ENCODE results near the gene MMP24.

The MMP24 gene

GRCh38 chr20:35281506-35282101 lies 55.1 kb downstream of the MMP24 start:
- no peak overlapping the region for H2AFZ ChIP-seq (ENCODE audit: low read length)
- no peak overlapping the region for H3K23ac ChIP-seq (ENCODE audit: low read depth, low read length, poor library complexity)
- no peak overlapping the region for H3K4ac ChIP-seq (ENCODE audit: low read length)
- no peak overlapping the region for H3K9ac ChIP-seq (ENCODE audit: low read depth, low read length, poor library complexity)
- no peak overlapping the region for H2BK15ac ChIP-seq (ENCODE audit: low read length)
- peaks cover 14 to 15% of the 10 kb centered on the region in 2 donors for H3K4me1 ChIP-seq (ENCODE audit: control insufficient read depth in 2 of 2, insufficient read depth in 1 of 2, low read depth in 1 of 2, low read length in 2 of 2)
- H2BK120ac ChIP-seq (ENCODE audit: low read depth, low read length) = no peak overlapping the region
- no peak overlapping the region for H2BK12ac ChIP-seq (ENCODE audit: low read length)
- H3K27ac ChIP-seq (replicated peaks; ENCODE audit: low read length) = no peak overlapping the region
- H2BK5ac ChIP-seq (ENCODE audit: low read length) = no peak overlapping the region
- no peaks in the 10 kb centered on the region for H3K9me3 ChIP-seq (replicated peaks in 1 of 2; ENCODE audit: control insufficient read depth in 2 of 2, insufficient read depth in 1 of 2, low read depth in 1 of 2, low read length in 2 of 2)
- no peak overlapping the region for H3K18ac ChIP-seq (ENCODE audit: low read length)
- no peak for DNase-seq (ENCODE audit: low spot score)
- H3K36me3 ChIP-seq (replicated peaks in 1 of 2; ENCODE audit: control insufficient read depth in 2 of 2, insufficient read depth in 2 of 2, low read length in 2 of 2) = peaks cover 26 to 55% of the 10 kb centered on the region in 2 donors
- no peak overlapping the region for H3K4me2 ChIP-seq (ENCODE audit: insufficient read depth, low read length, poor library complexity, severe bottlenecking)
- H3K79me1 ChIP-seq (ENCODE audit: low read depth, low read length) = peaks cover 3% of the 10 kb centered on the region
- H2AK5ac ChIP-seq (ENCODE audit: low read depth, low read length) = no peak overlapping the region
- no peak overlapping the region for H3K14ac ChIP-seq (ENCODE audit: low read length)
- H4K91ac ChIP-seq (ENCODE audit: low read depth, low read length, poor library complexity) = no peak overlapping the region
- WGBS, 2 donors (ENCODE audit: extremely low coverage in 2 of 2, insufficient read length in 2 of 2, insufficient replicate concordance in 1 of 2) = no CpG with 5 or more reads among the region's 10 CpGs
- no peaks in the 10 kb centered on the region for H3K27me3 ChIP-seq (ENCODE audit: control insufficient read depth in 3 of 3, insufficient read depth in 3 of 3, low read depth in 1 of 3, low read length in 3 of 3)
- H3K4me3 ChIP-seq (ENCODE audit: low read length in 2 of 2) = no peak overlapping the region
- H4K8ac ChIP-seq (ENCODE audit: low read depth, low read length) = no peak overlapping the region

GRCh38 chr20:35283441-35284266 lies 57.2 kb downstream of the MMP24 start:
- H3K14ac ChIP-seq (ENCODE audit: low read length) = peak overlapping the region; percentile 64
- no CpG with 5 or more reads among the region's 24 CpGs for WGBS, 2 donors (ENCODE audit: extremely low coverage in 2 of 2, insufficient read length in 2 of 2, insufficient replicate concordance in 1 of 2)

GRCh38 chr20:35284267-35284991 lies 57.9 kb downstream of the MMP24 start, which contains the start of gene EIF6:
EIF6 (minus strand) TSS chr20:35284772; CDS start chr20:35284487, 285 bp downstream.
- Histone ChIP-seq H3K14ac (ENCODE audit: low read length) (peak within 1 kb of the TSS; percentile 64), H2AK5ac (ENCODE audit: low read depth, low read length) (peak within 1 kb of the TSS; percentile 86), H3K9ac (ENCODE audit: low read depth, low read length, poor library complexity) (peak within 1 kb of the TSS; percentile 98), H3K27me3 (ENCODE audit: control insufficient read depth in 3 of 3, insufficient read depth in 3 of 3, low read depth in 1 of 3, low read length in 3 of 3) (no peaks in the 10 kb centered on the region), H2AFZ (ENCODE audit: low read length) (peak within 1 kb of the TSS; percentile 87), H4K91ac (ENCODE audit: low read depth, low read length, poor library complexity) (peak within 1 kb of the TSS; percentile 68), H3K79me1 (ENCODE audit: low read depth, low read length) (peaks cover 3% of the 10 kb centered on the region), H3K4me2 (ENCODE audit: insufficient read depth, low read length, poor library complexity, severe bottlenecking) (peak within 1 kb of the TSS; percentile 91), H3K4ac (ENCODE audit: low read length) (no peak within 1 kb of the TSS), H3K36me3 (replicated peaks in 1 of 2; ENCODE audit: control insufficient read depth in 2 of 2, insufficient read depth in 2 of 2, low read length in 2 of 2) (peaks cover 15 to 34% of the 10 kb centered on the region in 2 donors), H3K23ac (ENCODE audit: low read depth, low read length, poor library complexity) (peak within 1 kb of the TSS; percentile 87), H3K18ac (ENCODE audit: low read length) (peak within 1 kb of the TSS; percentile 65), H4K8ac (ENCODE audit: low read depth, low read length) (peak within 1 kb of the TSS; percentile 84), H2BK12ac (ENCODE audit: low read length) (no peak within 1 kb of the TSS), H3K9me3 (replicated peaks in 1 of 2; ENCODE audit: control insufficient read depth in 2 of 2, insufficient read depth in 1 of 2, low read depth in 1 of 2, low read length in 2 of 2) (no peaks in the 10 kb centered on the region), H3K4me3 (ENCODE audit: low read length in 2 of 2) (peak within 1 kb of the TSS; percentile 93 to 99), H2BK15ac (ENCODE audit: low read length) (peak within 1 kb of the TSS; percentile 20), H3K4me1 (ENCODE audit: control insufficient read depth in 2 of 2, insufficient read depth in 1 of 2, low read depth in 1 of 2, low read length in 2 of 2) (peaks cover 7 to 9% of the 10 kb centered on the region in 2 donors), H3K27ac (replicated peaks; ENCODE audit: low read length) (peak within 1 kb of the TSS; percentile 60), H2BK5ac (ENCODE audit: low read length) (no peak within 1 kb of the TSS), H2BK120ac (ENCODE audit: low read depth, low read length) (no peak within 1 kb of the TSS)
- WGBS, 2 donors (ENCODE audit: extremely low coverage in 2 of 2, insufficient read length in 2 of 2, insufficient replicate concordance in 1 of 2) = no CpG with 5 or more reads among the region's 61 CpGs
- peak; percentile 85 for DNase-seq (ENCODE audit: low spot score)

More at GRCh38 chr20:35283441-35284266, 57.2 kb downstream of the MMP24 start:
- Histone ChIP-seq H2AK5ac (ENCODE audit: low read depth, low read length) (peak overlapping the region; percentile 86), H4K91ac (ENCODE audit: low read depth, low read length, poor library complexity) (no peak overlapping the region), H3K4me1 (ENCODE audit: control insufficient read depth in 2 of 2, insufficient read depth in 1 of 2, low read depth in 1 of 2, low read length in 2 of 2) (peaks cover 7 to 9% of the 10 kb centered on the region in 2 donors), H3K4me2 (ENCODE audit: insufficient read depth, low read length, poor library complexity, severe bottlenecking) (peak overlapping the region; percentile 91), H3K36me3 (replicated peaks in 1 of 2; ENCODE audit: control insufficient read depth in 2 of 2, insufficient read depth in 2 of 2, low read length in 2 of 2) (peaks cover 22 to 42% of the 10 kb centered on the region in 2 donors), H3K4me3 (ENCODE audit: low read length in 2 of 2) (peak overlapping the region; percentile 93 to 99), H3K18ac (ENCODE audit: low read length) (peak overlapping the region; percentile 65), H3K9me3 (replicated peaks in 1 of 2; ENCODE audit: control insufficient read depth in 2 of 2, insufficient read depth in 1 of 2, low read depth in 1 of 2, low read length in 2 of 2) (no peaks in the 10 kb centered on the region), H3K79me1 (ENCODE audit: low read depth, low read length) (peaks cover 3% of the 10 kb centered on the region), H3K27ac (replicated peaks; ENCODE audit: low read length) (no peak overlapping the region), H4K8ac (ENCODE audit: low read depth, low read length) (no peak overlapping the region), H2BK15ac (ENCODE audit: low read length) (peak overlapping the region; percentile 20), H2BK5ac (ENCODE audit: low read length) (no peak overlapping the region), H3K23ac (ENCODE audit: low read depth, low read length, poor library complexity) (peak overlapping the region; percentile 87), H3K4ac (ENCODE audit: low read length) (no peak overlapping the region), H2BK120ac (ENCODE audit: low read depth, low read length) (no peak overlapping the region), H3K27me3 (ENCODE audit: control insufficient read depth in 3 of 3, insufficient read depth in 3 of 3, low read depth in 1 of 3, low read length in 3 of 3) (no peaks in the 10 kb centered on the region), H2AFZ (ENCODE audit: low read length) (peak overlapping the region; percentile 87), H3K9ac (ENCODE audit: low read depth, low read length, poor library complexity) (peak overlapping the region; percentile 98), H2BK12ac (ENCODE audit: low read length) (no peak overlapping the region)
- DNase-seq (ENCODE audit: low spot score) = no peak
